Spinal cord (tissue), 10 donors: ENCODE measurements around the gene TRIM3. TPM values are rescaled to one million over a fixed set of nuclear protein-coding genes. Genes with fewer than 3 reads are reported as not detected.

Experiments used
- DNase-seq, 6 donors: peaks; one replicate each; pipeline versions ENCODE4 v3.0.0 to v3.0.0-alpha.2; 2013 to 2015; ENCODE audit warnings: low spot score in 6 of 6, low read depth in 4 of 6
- H3K27ac ChIP-seq: one replicate; pipeline ENCODE4 v1.5.1; 2013; ENCODE audit warnings: low read depth, low read length, control low read depth
- H3K27me3 ChIP-seq: one replicate; pipeline ENCODE4 v1.6.1; 2013; ENCODE audit warnings: low read length; ENCODE audit not compliant: control insufficient read depth, insufficient read depth
- H3K36me3 ChIP-seq: one replicate; pipeline ENCODE4 v1.6.1; 2013; ENCODE audit warnings: low read length; ENCODE audit not compliant: control insufficient read depth, insufficient read depth
- H3K4me1 ChIP-seq: one replicate; pipeline ENCODE4 v1.6.1; 2013; ENCODE audit warnings: low read length; ENCODE audit not compliant: control insufficient read depth, insufficient read depth
- H3K4me3 ChIP-seq: one replicate; pipeline ENCODE4 v1.5.1; 2013; ENCODE audit warnings: low read depth, low read length, control low read depth
- H3K9me3 ChIP-seq: one replicate; pipeline ENCODE4 v1.6.1; 2013; ENCODE audit warnings: low read length; ENCODE audit not compliant: control insufficient read depth, insufficient read depth
- WGBS: methylation state at CpG from one replicate; pipeline ENCODE4 v1.1.5; 2013; ENCODE audit warnings: missing lambda C conversion rate; ENCODE audit not compliant: insufficient coverage; 5-methylcytosine and 5-hydroxymethylcytosine counted together
- polyA plus RNA-seq, 2 donors: library from polyadenylated mRNA; unstranded; fragments of 120-200 nt; gene quantifications; one replicate each; pipeline ENCODE4 v1.2.1, GENCODE V29; 2013; ENCODE audit not compliant: insufficient read length in 2 of 2
- total RNA-seq, 2 donors: library from RNA; depleted of rRNA in 1 of 2; stranded (reverse); fragments of 120-200 nt in 1 of 2; fragments of >200 nt in 1 of 2; gene quantifications; one replicate each; pipeline versions ENCODE4 v1.2.3 to v1.2.4, GENCODE V29; 2013 to 2014
- donor health status: healthy.

The TRIM3 gene
- total and polyA plus RNA-seq, 4 donors: 28.2 to 67.7 (median 45.1) TPM

DNA sequence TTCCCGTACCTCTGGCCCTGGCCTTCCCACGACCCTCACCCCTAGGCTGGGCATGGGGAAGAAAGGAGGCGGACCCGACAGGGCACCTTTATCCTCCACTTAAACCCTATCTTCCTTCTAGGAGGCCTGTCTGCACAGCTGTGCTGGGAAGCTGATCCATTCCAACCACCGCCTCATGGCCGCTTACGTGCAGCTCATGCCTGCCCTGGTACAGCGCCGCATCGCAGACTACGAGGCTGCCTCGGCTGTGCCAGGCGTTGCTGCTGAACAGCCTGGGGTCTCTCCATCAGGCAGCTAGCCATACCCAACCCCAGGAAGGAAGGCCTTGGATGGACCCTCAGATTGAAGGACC lies 8.2 kb upstream of the TRIM3 start:
- Histone ChIP-seq H3K4me3 (peak overlapping the region; percentile 96), H3K27me3 (no peaks in the 10 kb centered on the region), H3K4me1 (peaks cover 25% of the 10 kb centered on the region), H3K9me3 (no peaks in the 10 kb centered on the region), H3K36me3 (peaks cover 37% of the 10 kb centered on the region), H3K27ac (peak overlapping the region; percentile 93)
- WGBS: 10% methylated on average over 12 of the region's 13 CpGs
- DNase-seq: no peak

DNA sequence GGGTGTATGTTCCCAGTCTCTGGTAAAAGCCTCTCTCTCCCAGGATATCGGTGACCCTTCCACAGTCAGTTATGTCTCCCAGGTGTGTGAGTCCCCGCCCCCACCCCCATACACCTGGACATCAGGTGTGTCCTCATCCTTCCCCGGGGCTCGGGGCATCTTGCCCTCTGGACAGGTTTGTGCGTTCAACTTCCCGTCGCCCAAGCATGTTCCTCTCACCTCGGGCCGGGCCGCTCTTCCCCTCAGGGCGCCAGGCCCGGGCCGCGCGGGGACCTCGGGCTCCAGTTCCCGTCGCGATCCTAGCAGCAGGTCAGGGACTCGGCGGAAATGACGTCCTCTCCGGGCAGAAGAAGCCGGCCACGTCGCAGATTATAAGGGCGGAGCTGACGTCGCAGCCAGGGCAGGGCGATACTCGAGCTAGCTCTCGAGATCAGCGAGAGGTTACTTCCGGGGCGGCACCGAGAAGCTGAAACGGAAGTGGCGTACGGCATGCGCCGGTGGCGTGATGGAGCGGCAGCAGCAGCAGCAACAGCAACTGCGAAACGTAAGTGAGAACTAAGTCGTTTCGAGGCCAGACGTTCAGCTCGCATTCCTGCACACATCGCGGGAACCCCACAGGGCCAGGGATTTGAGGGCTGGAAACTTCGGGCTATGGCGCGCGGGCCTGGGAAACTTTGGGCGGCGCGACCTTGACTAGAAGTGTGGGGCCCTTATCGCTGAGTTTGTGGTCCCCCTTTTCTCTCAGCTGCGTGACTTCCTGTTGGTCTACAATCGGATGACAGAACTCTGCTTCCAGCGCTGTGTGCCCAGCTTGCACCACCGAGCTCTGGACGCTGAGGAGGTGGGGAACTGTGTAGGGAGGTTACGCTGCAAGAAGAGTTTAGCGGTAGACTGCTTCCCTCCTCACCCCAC lies 7.5 kb upstream of the TRIM3 start, which contains the start of the genes ARFIP2 and TIMM10B:
Gene ARFIP2, minus strand, starts transcription at position 320 of the 912 bp plus-strand sequence. CDS start 910 bp downstream, outside the sequence.
Gene TIMM10B, plus strand, starts transcription at position 490 of the 912 bp plus-strand sequence. Its CDS starts 16 bp downstream, at position 506.
- peak within 1 kb of the TSS; percentile 93 for H3K27ac ChIP-seq
- H3K36me3 ChIP-seq: peaks cover 41% of the 10 kb centered on the region
- DNase-seq: peak; percentile 86 to 99 (median 95)
- peaks cover 25% of the 10 kb centered on the region for H3K4me1 ChIP-seq
- H3K27me3 ChIP-seq: no peaks in the 10 kb centered on the region
- no peaks in the 10 kb centered on the region for H3K9me3 ChIP-seq
- peak within 1 kb of the TSS; percentile 96 for H3K4me3 ChIP-seq
- under 1% methylated on average over 59 of the region's 66 CpGs for WGBS

DNA sequence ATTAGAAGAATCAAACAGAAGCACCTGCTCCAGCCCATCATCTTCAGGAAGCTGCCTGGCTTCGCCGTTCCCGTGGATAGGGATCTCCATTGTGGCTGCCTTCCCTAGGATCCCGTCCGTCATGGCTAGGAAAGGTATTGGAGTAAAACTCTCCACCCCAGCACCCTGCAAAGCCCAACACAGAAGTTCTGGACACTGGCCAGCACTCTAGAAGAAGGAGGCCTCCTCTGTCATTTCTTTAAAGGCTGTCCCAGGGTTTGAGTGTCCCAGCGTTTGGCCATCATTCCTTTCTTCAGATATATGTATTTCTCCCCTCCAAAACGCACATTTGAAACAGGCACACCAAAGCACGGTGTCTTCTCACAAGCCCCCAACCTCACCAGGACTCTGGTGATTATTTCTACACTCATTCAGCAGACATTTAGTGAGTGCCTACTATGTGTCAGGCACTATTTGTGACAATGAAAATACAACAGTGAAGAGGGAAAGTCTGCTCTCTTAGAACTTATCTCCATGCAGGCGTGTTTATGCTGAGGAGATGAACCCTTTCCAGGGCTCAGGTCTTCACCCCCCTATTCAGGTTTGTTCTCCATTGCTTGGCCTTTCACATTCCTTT lies 6.7 kb upstream of the TRIM3 start:
- Histone ChIP-seq H3K36me3 (peaks cover 41% of the 10 kb centered on the region), H3K27ac (peak overlapping the region; percentile 93), H3K27me3 (no peaks in the 10 kb centered on the region), H3K4me3 (peak overlapping the region; percentile 96), H3K9me3 (no peaks in the 10 kb centered on the region), H3K4me1 (peaks cover 25% of the 10 kb centered on the region)
- 46% methylated on average over 4 of the region's 9 CpGs for WGBS
- peak in 1 of 6 donors; percentile 15 for DNase-seq

DNA sequence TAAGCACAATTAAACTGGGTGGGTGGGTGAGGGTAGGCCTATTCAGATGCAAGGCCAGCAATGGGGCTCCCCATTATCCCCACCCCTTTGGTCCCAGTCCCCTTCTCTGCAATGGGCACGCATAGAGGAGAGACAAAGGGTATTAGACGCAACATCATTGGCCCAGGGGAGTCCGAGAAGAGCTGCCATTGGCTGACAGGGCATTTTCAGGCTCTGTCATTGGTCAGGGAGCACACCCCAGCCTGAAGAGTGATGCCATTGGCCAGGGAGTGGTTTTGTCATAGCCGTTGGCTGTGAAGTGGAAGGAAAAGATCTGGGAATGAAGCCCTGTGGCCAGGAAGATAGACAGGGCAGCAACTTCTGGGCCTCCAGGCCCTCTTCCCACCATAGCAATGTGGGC lies 2.8 kb upstream of the TRIM3 start:
- Histone ChIP-seq H3K4me1 (peaks cover 28% of the 10 kb centered on the region), H3K4me3 (no peak overlapping the region), H3K27me3 (no peaks in the 10 kb centered on the region), H3K36me3 (peaks cover 27% of the 10 kb centered on the region), H3K27ac (no peak overlapping the region), H3K9me3 (no peaks in the 10 kb centered on the region)
- DNase-seq: peak in 1 of 6 donors; percentile 2
- WGBS: 97% methylated on average over 4 of the region's 4 CpGs

DNA sequence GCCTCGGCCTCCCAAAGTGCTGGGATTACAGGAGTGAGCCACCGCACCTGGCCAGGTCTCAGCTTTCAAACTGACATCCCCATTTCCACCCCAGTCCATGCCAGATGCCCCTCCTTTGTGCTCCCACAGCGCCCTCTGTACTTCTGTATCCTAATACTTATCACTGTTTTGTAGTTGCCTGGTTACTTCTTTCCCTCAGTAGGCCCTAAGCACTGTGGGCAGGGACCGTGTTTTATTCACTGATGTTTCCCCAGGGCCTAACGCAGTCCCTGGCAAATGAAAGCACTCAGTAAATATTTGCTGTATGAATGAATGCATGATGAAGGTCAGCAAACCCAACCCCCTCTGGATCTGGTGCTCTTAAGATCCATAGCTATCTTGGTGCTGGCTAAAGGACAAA lies 2.2 kb upstream of the TRIM3 start:
- no peak overlapping the region for H3K4me3 ChIP-seq
- H3K4me1 ChIP-seq: peaks cover 25% of the 10 kb centered on the region
- DNase-seq: no peak
- H3K9me3 ChIP-seq: no peaks in the 10 kb centered on the region
- no peaks in the 10 kb centered on the region for H3K27me3 ChIP-seq
- peaks cover 27% of the 10 kb centered on the region for H3K36me3 ChIP-seq
- no peak overlapping the region for H3K27ac ChIP-seq
- WGBS: 78% methylated on average over 3 of the region's 5 CpGs

DNA sequence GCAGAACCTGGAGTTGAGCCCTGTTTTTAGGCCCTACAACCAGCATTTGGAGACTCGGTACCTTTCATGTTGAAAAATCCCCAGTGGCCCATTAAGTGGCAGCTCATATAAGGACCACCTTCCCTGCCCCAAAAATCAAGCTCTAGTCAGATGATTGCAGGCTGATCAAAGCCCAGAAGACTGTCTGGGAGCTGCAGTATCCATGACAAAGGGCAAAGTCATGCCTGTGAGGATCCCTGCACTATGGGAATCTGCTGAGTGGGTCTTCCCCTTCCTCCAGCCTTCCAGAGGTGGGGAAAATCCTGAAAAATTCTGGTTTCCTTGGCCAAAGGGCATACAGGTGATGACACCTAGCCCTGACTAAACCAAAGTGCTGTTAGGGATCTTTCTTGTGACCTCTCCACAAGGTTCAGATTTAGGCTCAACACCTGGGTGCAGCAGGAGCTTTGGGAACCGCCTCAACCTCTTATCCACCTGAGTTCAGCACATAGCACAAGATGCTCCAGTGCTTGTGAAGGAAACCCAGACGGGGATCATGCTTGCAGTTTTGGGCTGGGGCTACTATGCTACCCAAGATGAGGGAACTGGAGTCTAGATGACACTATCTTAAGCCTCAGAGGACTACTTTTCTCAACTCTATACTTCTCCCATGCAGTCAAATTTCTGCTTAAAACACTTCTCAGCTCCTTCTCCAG lies 1.2 kb upstream of the TRIM3 start:
- H3K27ac ChIP-seq: peak overlapping the region; percentile 94
- no peaks in the 10 kb centered on the region for H3K27me3 ChIP-seq
- H3K9me3 ChIP-seq: no peaks in the 10 kb centered on the region
- H3K36me3 ChIP-seq: peaks cover 27% of the 10 kb centered on the region
- peaks cover 15% of the 10 kb centered on the region for H3K4me1 ChIP-seq
- no peak overlapping the region for H3K4me3 ChIP-seq
- peak in 2 of 6 donors; percentile 3 to 10 for DNase-seq
- 63% methylated on average over 2 of the region's 3 CpGs for WGBS

DNA sequence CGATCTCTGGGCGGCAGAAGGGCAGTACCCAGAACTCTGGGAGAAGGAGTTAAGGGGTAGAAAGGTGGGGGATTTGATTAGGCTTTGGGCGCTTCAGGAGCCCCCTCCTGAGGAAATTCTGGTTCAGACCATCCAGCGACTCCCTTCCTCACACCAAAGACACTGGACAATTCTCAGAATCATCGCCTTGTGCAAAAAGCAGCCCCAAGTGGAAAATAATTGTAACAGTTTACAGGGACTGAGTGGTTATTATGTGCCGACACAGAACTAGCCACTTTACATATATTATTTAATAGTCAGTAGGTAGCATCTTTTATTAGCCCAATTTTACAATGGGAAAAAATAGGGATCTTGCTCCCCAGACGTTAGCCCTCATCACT lies 662 bp upstream of the TRIM3 start:
- peak overlapping the region; percentile 94 for H3K27ac ChIP-seq
- whole genome bisulfite sequencing: 7% methylated on average over 3 of the region's 7 CpGs
- peaks cover 27% of the 10 kb centered on the region for H3K36me3 ChIP-seq
- H3K9me3 ChIP-seq: no peaks in the 10 kb centered on the region
- H3K4me3 ChIP-seq: peak overlapping the region; percentile 71
- peaks cover 11% of the 10 kb centered on the region for H3K4me1 ChIP-seq
- DNase-seq: no peak
- no peaks in the 10 kb centered on the region for H3K27me3 ChIP-seq

DNA sequence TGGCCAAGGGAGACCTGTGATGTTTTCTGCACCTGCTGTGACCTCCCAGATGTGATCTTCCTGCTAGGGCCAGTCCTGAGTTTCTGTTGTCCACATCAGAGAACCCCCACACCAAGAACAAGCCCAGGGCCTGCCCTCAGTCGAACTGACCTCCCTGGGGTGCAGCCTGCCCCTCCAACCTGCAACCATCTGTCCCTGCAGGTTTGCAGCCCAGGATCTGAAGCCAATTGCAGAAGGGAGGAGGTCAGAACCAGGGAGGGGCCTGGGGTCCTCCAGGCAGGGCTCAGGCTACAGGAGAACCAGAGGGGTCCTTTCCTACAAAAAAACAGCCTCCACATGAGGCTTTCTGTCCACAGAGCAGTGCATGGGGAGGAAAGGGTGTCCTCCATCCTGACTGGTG lies 807 bp downstream of the TRIM3 start:
- peak overlapping the region; percentile 89 for H3K4me3 ChIP-seq
- no peaks in the 10 kb centered on the region for H3K27me3 ChIP-seq
- 17% methylated on average over 1 of the region's 1 CpG for WGBS
- peak in 2 of 6 donors; percentile 19 to 20 for DNase-seq
- peaks cover 11% of the 10 kb centered on the region for H3K4me1 ChIP-seq
- H3K36me3 ChIP-seq: peaks cover 15% of the 10 kb centered on the region
- no peak overlapping the region for H3K27ac ChIP-seq
- no peaks in the 10 kb centered on the region for H3K9me3 ChIP-seq

DNA sequence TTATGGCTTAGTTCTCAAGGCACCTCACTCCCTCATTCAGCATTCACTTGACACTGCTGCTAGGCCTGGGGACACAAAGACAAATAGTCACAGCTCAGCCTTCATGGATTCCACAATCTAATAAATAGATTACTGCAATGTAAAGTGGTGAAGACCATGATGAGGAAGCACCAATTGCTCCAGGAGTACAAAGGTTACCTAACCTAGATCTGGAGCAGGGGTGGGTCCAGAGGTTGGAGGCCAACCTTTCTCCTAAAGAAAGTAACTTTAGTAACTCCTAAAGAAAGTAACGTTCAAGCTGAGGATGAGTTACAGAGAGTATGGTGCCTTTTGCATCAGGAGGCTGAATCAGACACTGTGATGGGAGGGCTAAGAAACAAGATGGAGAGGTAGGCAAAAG lies 4.1 kb downstream of the TRIM3 start:
- H3K4me3 ChIP-seq: no peak overlapping the region
- DNase-seq: no peak
- no peak overlapping the region for H3K27ac ChIP-seq
- no peaks in the 10 kb centered on the region for H3K27me3 ChIP-seq
- H3K36me3 ChIP-seq: peaks cover 12% of the 10 kb centered on the region
- H3K4me1 ChIP-seq: peaks cover 11% of the 10 kb centered on the region
- 100% methylated on average over 1 of the region's 1 CpG for WGBS
- H3K9me3 ChIP-seq: no peaks in the 10 kb centered on the region
